GM19351 (cell line): ENCODE results near the gene INVS.
"Not testable (repeated sequence)": the region's sequence is repeated elsewhere in the genome, so short reads cannot be mapped to it uniquely, and the experiment has no call there.

Source experiments
- ATAC-seq: cut with Tn5 transposase; IDR thresholded peaks from one replicate; pipeline ENCODE4 v1.9.1; 2021; ENCODE audit warnings: mild to moderate bottlenecking, moderate library complexity; ENCODE audit not compliant: unreplicated experiment

INVS gene

GRCh38 chr9:100191264-100191663 lies 92.2 kb downstream of the INVS start:
- ATAC-seq = no peak

- no peak for ATAC-seq
Observed at GRCh38 chr9:100193078-100193477, 94.0 kb downstream of the INVS start.

GRCh38 chr9:100196215-100196614 lies 97.2 kb downstream of the INVS start:
- no peak for ATAC-seq

- no peak for ATAC-seq
Observed at GRCh38 chr9:100196828-100197227, 97.8 kb downstream of the INVS start.

- no peak for ATAC-seq
Observed at GRCh38 chr9:100197553-100197952, 98.5 kb downstream of the INVS start.

- ATAC-seq = no peak
Observed at GRCh38 chr9:100202806-100203205, 103.8 kb downstream of the INVS start.

- ATAC-seq = no peak
Observed at GRCh38 chr9:100204796-100205195, 105.8 kb downstream of the INVS start.

GRCh38 chr9:100206899-100207298 lies 107.9 kb downstream of the INVS start:
- no peak for ATAC-seq

- ATAC-seq = no peak
Observed at GRCh38 chr9:100208673-100209072, 109.6 kb downstream of the INVS start.

- no peak for ATAC-seq
Observed at GRCh38 chr9:100211476-100211875, 112.4 kb downstream of the INVS start.

- no peak for ATAC-seq
Observed at GRCh38 chr9:100213730-100214477, 114.9 kb downstream of the INVS start.

- ATAC-seq = peak; percentile 74
Observed at GRCh38 chr9:100216178-100216787, 117.2 kb downstream of the INVS start.

- no peak for ATAC-seq
Observed at GRCh38 chr9:100217536-100217935, 118.5 kb downstream of the INVS start.

- ATAC-seq = peak; percentile 70
Observed at GRCh38 chr9:100219347-100219746, 120.3 kb downstream of the INVS start.

- no peak for ATAC-seq
Observed at GRCh38 chr9:100220936-100221335, 121.9 kb downstream of the INVS start.

GRCh38 chr9:100221538-100221937 lies 122.5 kb downstream of the INVS start:
- no peak for ATAC-seq

- no peak for ATAC-seq
Observed at GRCh38 chr9:100222674-100223073, 123.6 kb downstream of the INVS start.

- no peak for ATAC-seq
Observed at GRCh38 chr9:100227636-100228035, 128.6 kb downstream of the INVS start.

- no peak for ATAC-seq
Observed at GRCh38 chr9:100228352-100228869, 129.4 kb downstream of the INVS start.

- no peak for ATAC-seq
Observed at GRCh38 chr9:100229136-100229535, 130.1 kb downstream of the INVS start.

GRCh38 chr9:100229561-100229960 lies 130.5 kb downstream of the INVS start:
- no peak for ATAC-seq

- ATAC-seq = not testable (repeated sequence)
Observed at GRCh38 chr9:100236986-100237385, 137.9 kb downstream of the INVS start.
